Non-pigmented ciliary epithelial cell (primary cell): ENCODE measurements around the gene SNRK.

Experiments used
- DNase-seq: peaks from one replicate; pipeline ENCODE4 v3.0.0-alpha.2; 2010; ENCODE audit warnings: low read depth

SNRK gene

GRCh38 chr3:43273416-43273815 lies 12.9 kb upstream of the SNRK start:
- no peak for DNase-seq

GRCh38 chr3:43279082-43279481 lies 7.3 kb upstream of the SNRK start:
- DNase-seq = no peak

- no peak for DNase-seq
Observed at GRCh38 chr3:43279532-43279931, 6.8 kb upstream of the SNRK start.

- DNase-seq = no peak
Observed at GRCh38 chr3:43281020-43281419, 5.3 kb upstream of the SNRK start.

- no peak for DNase-seq
Observed at GRCh38 chr3:43284171-43284570, 2.2 kb upstream of the SNRK start.

DNA sequence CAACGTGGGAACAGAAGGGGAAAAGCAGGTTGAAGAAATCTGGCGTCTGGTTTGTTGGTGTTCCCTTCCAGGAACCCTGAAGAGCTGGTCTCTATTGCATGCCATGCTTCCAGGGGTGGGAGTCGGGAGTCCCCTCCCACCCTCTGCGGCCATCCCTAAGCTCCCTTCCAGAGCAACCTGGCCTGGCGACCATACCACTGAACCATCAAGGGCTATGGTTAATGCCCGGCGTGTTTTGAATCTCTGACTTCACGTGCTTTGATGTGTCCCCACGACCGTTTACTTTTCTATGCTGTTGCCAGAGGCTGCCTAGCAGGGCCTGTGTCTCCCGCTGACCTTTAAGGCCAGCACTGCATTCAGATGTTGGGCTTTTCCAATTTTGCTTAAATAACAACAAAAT lies 696 bp upstream of the SNRK start:
- DNase-seq = no peak

GRCh38 chr3:43286841-43287499 lies 630 bp downstream of the SNRK start:
- DNase-seq = no peak

- DNase-seq = no peak
Observed at GRCh38 chr3:43287500-43287873, 1.1 kb downstream of the SNRK start.

DNA sequence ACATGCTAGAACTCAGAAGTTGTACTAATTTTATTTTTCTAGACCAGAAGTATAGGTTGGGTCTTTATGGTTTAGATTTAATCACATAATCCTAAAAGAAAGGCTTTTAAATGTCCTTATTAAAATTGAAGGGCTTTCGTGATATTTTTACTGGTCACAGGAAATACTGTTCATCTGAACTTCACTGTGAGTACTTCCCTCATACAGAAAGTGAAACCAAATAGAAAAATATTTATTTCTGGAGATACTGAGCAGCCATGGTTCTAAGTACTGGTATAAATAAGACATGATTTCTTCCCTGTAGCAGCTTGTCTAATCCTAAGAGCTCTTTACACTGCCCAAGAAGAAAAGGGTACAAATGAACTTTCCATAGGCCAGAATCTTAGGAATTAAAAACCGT lies 2.0 kb downstream of the SNRK start:
- DNase-seq = no peak

DNA sequence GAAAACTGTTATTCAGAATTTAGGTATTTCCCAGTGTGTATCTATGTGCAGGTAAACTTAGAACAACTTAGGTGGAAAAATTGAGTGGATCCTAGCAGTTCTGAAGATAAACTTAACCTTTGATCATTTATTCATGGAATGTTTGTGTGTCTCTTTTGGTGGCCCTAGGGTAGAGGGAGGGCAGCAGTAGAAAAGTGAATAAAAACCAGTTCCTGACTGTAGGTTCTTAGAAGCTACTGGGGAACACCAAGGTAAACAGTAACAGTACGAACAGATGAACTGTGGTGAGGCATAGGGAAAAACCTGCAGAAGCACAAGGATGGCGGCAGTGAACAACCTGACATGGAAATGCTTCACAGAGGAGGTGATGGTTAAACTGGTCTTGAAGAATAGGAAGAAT lies 2.5 kb downstream of the SNRK start:
- no peak for DNase-seq

DNA sequence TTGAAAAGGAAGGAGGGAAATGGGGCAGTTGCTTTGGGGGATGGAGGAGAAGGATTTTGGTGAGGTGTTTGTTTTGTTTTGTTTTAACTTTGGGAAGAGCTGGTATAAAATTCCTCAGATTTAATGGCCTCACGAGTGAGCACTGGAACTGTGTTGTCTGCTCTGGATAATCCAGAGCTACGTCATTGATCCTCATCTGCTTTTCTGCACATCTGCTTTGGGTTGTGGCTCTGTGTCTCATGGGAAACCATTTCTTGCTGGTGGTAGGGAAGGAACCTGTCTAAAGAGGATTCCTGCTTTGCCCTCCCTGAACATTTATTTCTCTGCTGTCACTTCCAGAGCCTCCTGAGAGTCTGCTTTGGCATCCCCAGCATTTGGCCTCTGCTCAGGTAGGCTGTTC lies 3.1 kb downstream of the SNRK start:
- DNase-seq = no peak

DNA sequence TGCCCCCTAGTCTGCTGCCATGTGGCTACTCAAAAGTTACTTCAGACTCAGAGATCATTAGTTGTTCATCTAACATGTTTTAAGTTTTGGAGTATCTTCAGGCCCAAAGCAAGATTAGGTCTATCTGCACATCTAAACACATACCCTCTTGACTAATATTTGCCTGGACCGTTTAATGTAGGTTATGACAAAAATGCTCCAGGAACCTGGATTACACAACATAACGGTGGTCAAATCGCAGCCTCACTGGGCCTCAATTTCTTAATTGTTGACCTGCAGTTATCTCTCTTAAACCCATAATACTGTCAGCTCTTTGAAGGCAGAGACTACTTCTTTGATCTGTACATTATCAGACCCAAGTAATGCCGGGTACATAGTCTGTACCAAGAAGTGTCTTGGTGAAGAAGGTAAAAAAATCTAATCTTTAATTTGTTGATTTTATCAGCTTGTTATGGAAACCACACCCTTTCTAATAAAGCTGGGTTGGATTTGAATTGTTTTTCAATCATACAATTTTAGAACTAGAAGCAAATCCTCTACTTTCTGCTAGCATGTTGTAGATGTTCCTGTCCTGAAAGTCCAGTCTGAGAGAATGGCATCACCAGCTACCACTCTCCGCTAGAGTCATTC lies 3.6 kb downstream of the SNRK start:
- DNase-seq = no peak

GRCh38 chr3:43290956-43291355 lies 4.6 kb downstream of the SNRK start:
- DNase-seq = no peak

DNA sequence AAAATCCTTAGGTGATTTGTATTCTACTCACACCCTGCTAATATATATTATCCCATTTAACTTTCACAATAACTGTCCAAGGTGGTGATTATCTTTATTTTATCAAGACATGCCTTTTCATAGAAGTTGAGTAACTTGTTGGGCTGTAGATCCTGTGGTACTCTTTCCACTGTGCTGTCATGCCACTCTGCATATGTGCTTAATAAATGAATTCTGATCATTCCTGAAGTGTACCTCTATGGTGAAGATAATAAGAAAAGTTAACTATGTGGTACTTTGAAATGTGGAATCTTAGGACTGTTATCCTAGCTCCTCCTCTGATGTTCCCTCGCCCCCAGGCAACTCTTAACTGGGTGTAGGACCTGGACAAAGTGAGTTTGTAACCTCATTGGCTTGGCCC lies 5.2 kb downstream of the SNRK start:
- no peak for DNase-seq

GRCh38 chr3:43294975-43295374 lies 8.6 kb downstream of the SNRK start:
- DNase-seq = no peak

DNA sequence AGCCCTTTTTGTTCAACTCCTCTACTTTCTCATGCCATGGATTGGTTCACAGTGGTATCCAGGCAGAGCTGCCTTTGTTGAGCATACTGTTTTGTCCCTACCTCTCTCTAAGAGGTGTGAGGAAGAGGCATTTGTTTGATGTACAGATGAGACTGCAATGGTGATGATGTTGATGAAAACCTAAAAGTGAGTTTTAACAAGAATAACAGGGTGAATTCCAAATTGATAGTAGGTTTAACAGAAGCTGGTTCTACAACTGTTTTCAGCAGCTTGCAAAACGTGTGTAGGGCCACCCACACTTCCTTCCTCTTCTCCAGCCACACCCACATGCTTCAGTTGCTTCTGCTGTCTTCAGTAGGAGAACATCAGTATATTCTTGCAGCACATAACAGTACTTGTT lies 10.2 kb downstream of the SNRK start:
- no peak for DNase-seq

GRCh38 chr3:43298292-43298691 lies 12.0 kb downstream of the SNRK start:
- DNase-seq = no peak

- no peak for DNase-seq
Observed at GRCh38 chr3:43298761-43299160, 12.4 kb downstream of the SNRK start.

DNA sequence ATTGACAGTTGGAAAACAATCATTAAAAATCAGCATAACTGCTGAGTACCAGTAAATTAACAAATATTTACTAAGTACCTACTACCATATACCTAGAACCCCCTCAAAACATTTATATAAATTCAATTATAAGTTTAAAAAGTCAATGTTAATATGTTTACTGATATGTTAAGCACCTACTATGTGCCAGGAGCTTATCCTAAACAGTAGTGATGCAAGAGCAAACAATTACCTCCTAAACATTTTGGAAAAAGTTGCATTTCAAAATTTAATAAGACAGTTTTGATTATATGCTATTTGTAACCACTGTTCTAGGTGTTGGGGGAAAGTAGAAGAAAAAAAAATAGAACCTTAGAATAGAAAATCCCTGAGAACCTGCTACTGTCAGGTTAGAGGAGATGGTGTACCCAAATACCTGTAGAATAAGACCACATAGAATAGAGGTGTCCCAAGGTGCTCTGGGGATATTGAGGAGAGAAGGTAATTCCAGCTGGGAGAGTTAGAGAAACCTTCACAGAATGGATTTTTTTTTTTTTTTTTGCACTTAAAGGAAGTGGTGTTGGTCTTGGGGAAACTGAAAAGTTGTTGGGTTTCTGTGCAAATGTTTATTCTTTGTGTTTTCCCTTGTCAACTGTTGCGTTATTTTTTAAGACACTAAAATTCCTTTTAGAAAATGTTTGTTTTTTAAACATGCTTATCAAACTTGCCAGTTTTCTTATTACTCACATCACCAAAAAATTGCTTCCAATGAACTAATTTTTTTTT lies 16.0 kb downstream of the SNRK start:
- no peak for DNase-seq

DNA sequence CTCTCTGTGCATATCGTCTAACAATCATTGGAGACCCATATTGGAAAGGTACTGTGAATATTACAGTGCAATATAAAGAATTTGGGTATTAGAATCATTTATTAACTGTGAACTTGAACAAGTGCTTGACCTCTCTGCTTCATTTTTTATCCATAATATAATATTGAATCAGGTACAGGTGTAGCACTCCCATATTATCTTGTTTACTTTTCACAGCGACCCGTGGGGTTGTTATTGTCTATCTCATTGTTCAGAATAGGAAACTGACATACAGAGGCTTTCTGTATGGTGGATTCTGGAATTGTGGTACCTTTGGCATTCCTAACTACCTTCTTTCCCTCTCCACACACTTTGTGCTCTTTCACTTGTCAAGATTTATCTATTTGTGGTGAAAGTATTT lies 17.8 kb downstream of the SNRK start:
- DNase-seq = no peak

DNA sequence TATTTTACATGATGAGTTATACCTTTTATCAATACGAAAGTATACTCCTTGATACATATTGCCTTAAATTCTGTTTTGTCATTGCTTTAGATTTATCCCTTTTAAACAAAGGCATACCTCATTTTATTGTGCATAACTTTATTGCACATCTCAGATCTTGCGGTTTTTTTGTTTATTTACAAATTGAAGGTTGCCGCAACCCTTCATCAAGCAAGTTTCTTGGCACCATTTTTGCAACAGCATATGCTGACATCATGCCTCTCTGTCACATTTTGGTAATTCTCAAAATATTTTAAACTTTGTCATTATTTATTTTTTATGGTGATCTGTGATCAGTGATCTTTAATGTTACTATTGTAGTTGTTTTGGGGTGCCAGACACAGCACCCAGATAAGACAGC lies 20.9 kb downstream of the SNRK start:
- no peak for DNase-seq

DNA sequence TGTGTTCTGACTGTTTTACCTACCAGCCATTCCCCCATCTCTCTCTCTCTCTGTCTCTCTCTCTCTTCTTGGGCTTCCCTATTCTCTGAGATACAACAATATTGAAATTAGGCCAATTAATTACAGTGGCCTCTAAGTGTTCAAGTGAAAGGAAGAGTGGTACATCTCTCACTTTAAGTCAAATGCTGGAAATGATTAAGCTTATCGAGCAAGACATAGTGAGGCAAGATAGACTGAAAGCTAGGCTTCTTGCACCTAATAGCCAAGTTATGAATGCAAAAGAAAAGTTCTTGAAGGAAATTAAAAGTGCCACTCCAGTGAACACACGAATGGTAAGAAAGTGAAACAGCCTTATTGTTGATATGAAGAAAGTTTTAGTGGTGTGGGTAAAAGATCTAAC lies 21.3 kb downstream of the SNRK start:
- DNase-seq = no peak
